Activated CD4-positive, alpha-beta T cell treated with anti-CD3 and anti-CD28 coated beads for 1 hour (primary cell): Measurements from ENCODE around the gene TP63.
"Not testable (repeated sequence)": the region's sequence is repeated elsewhere in the genome, so short reads cannot be mapped to it uniquely, and the experiment has no call there.

Experiments used
- DNase-seq: peaks from one replicate; pipeline ENCODE4 v3.0.0-alpha.2; 2020

Gene TP63

DNA sequence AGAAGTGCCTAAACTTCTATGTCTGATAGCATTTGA is at the start of gene TP63:
TP63 (plus strand) TSS at position 17 of the 36 bp plus-strand sequence. CDS start 127 bp downstream, outside the sequence.
- no peak for DNase-seq

DNA sequence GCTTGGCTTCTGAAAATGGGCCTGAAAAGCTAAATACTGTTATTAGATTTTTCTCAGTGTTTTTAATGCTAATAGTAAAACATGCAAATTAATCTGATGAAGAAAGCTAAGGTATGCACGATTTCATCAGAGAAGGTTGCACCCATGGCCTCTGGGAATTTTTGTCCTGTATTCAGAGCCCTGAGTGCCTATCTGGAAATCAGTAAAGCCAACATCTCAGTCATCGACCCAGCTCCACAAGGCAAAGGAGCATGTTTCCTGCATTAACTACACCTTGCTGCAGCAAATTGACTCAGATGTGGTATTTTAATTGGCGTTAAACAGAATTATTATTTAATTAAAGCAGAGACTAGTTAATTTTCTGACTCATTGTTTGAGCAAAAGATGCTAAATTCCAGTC is 49.0 kb upstream of the TP63 start:
- DNase-seq = no peak

DNA sequence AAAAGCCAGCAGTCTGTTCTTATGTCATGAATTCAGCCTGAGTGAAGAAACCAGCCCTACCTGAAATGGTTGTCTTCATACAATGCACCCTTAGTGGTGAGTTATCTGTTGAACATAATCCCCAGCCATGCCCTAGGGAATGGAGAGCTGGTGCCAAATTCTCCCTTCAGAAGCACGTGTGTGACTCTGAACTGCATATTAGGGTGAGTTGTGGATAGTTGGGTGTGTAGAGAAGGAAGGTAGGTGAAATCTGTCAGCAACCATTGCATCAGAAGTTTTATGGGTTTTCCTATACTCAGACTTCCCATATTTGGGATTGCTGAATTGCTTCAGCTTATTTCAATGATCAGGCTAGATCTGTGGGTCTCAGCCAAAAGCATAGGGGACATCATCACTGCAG is 46.5 kb upstream of the TP63 start:
- DNase-seq = no peak

DNA sequence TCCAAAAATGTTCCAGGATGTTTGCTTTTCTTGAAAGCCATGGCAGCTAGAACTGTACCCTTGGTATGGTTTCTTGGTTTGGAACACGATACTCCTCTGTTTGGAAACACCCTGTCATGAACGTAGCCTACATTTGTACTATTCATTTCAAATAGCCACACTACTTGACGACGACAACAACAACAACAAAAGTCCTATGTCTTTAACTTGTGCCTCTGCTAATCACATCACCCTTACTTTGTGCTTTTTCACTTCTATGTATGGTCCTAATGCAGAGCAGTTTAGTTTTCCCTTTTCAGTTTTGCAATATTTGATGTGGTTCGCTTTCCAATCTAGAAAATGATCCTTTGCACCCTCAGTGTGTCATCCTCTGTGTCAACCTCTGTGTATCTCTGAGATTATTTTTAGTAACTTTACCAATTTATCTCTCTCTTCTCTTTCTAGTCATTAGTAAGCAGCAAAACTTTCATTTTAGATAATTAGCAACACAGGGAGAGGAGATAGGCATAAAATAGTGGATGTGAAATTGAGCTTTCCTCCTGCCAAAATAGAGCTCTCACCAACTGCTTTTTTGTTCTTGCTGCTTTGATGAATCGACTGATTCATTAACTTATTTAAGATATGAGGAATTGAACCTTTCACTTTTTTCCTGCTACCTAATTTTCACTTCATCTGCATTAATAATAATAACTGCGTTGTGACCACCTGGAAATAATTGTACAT is 44.1 kb upstream of the TP63 start:
- no peak for DNase-seq

DNA sequence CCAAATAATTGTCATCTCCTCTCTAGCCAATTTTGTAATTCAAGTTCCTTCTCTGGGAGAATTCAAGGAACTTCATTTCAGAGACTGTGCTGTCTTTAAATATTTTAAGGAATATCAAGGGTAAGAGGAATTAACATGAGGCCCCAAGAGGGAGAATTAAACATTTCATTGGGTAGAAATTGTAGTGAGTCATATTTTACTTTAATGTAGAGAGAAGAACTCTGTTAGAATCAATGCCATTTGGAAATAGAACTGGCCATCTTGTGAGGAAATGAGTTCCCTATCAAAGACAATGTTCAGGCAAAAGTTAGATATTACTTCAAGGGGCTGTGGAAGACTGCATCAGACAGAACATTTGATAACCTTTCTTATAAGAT is 43.5 kb upstream of the TP63 start:
- DNase-seq = no peak

DNA sequence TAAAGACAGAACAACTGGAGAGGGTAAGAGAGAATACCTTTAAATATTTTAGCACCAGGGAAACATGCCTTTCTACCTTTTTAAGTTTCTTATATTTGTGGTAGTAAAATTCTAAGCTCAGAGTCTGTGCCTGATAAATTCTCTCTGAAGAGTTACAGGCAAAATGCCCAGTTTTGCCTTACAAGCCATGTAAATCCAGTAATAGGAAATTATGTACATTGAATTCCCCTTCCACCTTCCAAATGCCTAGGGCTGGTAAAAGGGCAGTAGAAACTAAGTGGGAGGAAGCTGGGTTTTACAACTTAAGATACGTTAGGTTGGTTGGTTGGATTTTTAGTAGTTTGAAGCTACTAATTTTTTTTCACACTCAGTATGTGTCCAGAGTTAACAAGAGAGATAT is 43.1 kb upstream of the TP63 start:
- DNase-seq = no peak

DNA sequence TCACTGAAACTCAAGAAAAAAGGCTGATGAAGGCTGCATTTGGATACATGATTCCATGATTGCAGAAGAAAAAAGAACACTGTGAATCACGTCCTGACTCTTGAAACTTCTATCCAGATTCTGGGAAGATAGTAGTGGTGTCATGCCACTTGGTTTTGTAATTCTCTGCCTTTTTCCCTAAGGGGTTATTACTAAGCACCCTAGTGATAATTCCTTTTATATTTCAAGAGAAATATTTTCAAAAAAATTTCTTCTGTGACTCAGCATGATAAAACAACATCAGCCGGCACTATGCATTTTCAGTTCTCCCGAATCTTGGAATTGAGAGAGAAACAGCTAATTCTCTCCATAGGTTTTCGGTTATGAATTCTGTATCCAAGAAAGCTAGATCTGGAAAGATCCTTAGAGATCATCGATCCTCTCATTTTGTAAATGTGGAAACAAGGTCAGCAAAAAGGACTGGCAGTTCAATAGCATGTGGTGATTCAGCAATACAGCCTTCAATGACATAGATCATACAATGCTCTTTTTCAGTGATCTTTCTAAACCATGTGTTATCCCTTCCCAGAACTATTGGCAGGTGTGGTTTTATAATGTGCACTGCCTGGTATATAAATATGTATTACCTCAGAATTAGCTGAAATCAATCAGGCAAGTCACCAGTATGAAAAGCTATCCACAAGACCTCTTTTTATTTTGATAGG is 42.6 kb upstream of the TP63 start:
- DNase-seq = no peak

DNA sequence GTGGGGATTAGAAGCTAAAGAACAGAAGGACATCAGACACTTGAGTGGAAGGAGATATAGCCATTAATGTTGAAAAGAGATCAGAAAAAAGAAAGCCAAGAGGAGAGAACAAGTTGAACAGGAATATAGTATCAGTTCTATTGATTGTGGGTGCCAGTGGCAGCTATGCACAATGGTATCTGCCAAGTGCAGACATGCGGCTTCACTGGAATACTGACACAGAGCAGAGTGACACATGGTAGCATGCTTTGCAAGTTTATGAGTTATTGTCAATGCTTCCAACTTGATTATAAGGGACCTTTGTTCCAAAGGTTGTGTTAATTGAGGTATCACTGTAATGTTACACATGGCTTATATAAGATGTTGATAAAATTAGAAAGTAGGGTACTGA is 42.0 kb upstream of the TP63 start:
- DNase-seq = no peak

DNA sequence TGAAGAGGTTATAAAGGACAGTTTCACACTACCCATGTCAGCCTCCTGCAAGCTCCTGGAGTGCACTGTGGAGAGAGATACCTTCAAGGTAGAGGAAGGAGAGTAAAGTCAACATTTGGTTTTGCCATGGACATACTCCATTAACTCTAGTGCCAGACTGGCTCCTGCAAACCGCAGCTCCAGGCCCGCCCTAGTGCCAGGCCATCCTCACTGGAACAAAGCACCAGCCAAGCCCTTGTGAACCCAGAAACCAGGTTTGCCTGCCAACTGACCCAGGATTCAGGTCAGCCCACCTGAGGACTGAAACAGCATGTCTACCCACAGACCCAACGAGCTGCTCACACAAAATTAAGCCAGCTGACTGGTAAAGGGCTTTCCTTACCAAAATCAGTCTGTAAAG is 41.0 kb upstream of the TP63 start:
- no peak for DNase-seq

DNA sequence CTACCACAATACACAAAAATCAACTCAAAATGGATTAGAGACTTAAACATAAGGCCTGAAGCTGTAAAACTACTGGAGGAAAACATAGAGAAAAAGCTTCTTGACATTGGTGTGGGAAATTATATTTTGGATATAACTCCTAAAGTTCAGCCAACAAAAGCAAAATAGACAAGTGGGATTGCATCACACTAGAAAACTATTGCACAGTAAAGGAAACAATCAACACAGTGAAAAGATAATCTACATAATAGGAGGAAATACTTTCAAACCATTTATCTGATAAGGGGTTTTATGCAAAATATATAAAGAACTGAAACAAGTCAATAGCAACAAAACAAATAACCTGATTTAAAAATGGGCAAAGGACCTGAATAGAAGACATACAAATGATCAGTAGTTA is 37.6 kb upstream of the TP63 start:
- no peak for DNase-seq

DNA sequence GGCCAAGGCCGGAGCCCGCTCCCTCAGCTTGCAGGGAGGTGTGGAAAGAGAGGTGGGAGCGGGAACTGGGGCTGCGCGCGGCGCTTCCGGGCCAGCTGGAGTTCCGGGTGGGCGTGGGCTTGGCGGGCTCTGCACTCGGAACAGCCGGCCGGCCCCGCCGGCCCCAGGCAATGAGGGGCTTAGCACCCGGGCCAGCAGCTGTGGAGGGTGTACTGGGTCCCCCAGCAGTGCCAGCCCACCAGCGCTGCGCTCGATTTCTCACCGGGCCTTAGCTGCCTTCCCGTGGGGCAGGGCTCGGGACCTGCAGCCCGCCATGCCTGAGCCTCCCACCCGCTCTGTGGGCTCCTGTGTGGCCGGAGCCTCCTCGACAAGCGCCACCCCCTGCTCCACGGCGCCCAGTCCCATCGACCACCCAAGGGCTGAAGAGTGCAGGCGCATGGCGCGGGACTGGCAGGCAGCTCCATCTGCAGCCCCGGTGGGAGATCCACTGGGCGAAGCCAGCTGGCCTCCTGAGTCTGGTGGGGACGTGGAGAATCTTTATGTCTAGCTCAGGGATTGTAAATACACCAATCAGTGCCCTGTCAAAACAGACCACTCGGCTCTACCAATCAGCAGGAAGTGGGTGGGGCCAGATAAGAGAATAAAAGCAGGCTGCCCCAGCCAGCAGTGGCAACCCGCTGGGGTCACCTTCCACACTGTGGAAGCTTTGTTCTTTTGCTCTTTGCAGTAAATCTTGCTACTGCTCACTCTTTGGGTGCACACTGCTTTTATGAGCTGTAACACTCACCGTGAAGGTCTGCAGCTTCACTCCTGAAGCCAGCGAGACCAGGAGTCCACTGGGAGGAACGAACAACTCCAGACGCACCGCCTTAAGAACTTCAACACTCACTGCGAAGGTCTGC is 34.9 kb upstream of the TP63 start:
- not testable (repeated sequence) for DNase-seq

DNA sequence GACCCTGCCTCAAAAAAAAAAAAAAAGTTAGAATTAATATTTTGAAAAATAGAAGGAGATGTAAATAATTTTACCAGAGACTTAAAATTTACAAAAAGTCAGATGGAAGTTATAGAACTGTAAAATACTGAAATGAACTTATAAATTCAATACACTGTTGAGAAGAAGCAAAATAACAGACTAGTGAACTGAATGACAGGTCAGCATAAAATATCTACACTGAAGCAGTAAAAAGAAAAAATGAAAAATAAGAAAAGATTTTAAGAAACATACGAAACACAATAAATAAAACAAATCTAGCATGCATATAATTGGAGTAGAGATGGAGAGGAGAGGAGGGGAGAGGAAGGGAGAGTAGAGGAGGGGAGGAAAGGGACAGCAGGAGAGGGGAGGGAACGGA is 33.3 kb upstream of the TP63 start:
- no peak for DNase-seq

DNA sequence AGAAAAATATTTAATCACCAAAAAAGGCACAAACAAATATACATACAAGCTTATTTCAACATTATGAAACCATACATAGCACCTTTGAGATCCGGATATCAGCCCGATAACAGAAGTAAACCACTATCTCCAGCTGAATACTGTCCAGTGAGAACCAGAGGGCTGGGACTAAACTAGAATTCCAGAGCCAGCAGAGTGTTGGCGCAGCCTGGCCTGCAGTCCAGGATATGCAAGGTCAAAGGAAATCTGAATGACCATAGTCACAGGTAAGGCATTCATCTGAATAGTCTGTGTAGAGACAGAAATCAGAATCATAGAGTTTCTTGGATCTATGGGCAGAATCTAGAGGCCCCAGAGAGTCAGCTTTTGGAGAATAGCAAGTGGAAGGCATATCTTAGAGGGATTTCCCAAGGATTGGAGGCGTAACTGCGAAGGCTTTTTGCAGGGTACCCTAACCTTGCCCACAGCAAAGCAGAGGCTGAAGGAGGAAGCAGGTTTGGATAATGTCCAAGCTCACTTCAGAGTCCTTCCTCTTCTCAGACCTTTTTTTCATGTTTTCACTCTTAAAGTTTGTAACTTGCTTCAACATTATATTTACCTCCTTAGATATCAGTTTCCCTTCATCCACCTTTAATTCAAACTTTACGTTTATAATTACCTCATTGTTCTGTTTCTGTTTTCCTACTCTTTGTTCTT is 32.5 kb upstream of the TP63 start:
- no peak for DNase-seq

DNA sequence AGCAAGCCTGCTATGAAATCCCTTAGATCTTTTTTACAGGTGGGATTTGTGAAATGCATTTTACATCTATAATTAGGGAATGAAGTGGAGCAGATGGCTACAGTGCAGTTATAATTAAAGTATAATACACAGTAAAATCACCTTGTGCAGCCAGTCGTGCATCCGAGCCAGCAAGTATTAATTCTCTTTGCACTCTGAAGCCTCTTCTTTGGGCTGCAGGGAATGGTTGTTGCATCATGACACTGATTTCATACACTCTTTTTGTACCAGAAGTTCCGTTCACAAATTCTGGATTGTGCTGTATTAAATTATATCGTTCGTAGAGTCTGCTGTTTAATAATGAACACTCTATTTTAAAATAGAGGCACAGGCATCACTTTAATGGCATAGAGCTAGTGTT is 28.7 kb upstream of the TP63 start:
- DNase-seq = no peak

DNA sequence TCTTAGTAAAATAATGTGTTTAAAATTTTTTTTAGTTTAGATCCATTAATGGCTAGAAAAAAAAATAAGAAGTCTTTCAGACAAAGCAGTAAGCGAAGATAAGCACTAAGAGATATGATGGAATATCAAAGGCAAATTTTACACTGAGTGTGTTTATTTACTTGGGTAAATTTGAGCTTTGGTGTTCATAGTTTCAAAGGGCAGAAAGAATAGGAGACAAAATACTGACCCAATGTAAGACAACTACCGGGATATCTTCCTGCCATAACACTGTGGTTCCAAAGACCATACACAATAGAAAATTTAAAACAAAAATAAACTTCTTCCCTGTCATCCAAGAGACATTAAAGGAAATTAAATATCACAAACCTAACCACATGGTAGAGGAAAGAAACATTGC is 25.5 kb upstream of the TP63 start:
- DNase-seq = no peak

DNA sequence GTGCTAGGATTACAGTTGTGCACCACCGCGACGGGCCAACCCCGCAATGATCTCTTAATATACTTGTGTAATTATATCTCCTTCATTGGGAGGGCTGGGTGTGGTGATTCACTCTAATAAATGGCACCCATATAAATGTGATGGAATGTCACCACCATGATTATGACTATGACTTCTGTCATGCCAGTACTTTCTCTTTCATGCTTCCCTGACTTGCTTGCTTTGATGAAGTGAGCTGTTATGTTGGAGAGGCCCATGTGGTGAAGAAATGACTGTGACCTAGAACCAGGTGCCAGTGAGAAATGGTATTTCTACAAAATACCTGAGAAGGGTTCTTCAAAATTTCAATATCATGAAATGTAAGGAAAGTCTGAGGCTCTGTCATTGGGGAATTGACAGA is 24.4 kb upstream of the TP63 start:
- no peak for DNase-seq

DNA sequence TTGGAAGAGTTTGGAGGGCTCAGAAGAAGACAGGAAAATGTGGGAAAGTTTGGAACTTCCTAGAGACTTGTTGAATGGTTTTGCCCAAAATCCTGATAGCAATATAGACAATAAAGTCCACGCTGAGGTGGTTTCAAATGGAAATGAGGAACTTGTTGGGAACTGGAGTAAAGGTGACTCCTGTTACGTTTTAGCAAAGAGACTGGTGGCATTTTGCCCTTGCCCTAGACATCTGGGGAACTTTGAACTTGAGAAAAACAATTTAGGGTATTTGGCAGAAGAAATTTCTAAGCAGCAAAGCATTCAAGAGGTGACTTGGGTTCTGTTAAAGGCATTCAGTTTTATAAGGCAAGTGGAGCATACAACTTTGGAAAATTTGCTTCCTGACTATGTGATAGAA is 18.5 kb upstream of the TP63 start:
- DNase-seq = not testable (repeated sequence)

DNA sequence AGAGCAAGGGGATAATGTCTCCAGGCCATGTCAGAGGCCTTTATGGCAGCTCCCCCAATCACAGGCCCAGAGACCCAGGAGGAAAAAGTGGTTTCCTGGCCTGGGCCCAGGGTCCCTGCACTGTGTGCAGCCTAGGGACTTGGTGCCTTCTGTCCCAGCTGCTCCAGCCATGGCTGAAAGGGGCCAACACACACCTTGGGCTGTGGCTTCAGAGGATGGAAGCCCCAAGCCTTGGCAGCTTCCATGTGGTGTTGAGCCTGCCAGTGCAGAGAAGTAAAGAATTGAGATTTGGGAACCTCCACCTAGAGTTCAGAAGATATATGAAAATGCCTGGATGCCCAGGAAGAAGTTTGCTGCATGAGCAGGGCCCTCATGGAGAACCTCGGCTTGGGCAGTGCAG is 18.1 kb upstream of the TP63 start:
- DNase-seq = no peak

DNA sequence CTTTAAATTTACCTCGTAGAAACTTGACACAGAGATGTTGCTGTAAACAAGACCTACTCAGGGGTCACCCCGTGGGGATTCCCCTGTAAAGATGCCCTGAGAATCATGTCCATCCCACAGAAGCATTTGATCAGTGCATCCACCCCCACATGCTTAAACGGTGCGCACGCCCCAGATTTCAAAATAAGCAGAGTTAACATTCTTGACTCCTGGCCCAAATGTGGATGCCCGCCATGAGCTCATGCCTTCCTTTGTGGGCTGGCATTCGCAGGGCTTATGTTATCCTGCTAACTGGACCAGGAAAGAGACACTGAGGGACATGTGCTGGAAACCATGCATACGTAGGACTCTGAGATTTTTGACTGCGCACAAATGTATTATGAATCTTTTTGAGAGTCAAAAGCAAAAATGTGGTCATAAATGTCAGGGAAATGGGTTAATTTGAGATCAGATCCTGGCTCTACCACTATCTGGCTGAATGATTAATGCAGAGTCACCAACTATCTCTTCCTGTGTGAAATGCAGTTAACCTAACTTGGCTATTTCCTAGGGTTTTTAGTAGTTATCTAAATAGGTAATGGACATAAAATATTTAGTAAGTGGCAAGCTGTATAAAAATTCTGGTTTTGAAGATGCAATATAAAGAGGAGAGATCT is 9.1 kb upstream of the TP63 start:
- DNase-seq = no peak

DNA sequence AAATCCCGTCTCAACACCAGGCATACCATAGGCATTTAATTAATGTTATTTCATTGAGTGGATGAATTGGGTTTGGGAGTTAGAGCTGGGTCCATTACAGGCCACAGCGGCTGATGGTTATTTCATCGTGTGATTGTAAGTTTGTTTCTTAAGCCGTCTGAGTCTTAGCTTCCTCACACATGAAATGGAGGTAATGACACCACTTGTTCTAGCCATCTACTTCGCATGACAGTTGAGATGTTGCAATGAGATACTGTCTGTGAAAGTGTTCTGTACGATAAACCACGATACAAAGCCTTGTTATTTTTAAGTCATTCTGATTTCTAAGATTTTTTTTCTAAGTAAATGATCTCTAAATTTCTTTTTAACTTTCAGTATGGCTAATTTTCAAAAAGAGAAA is 8.6 kb upstream of the TP63 start:
- no peak for DNase-seq

DNA sequence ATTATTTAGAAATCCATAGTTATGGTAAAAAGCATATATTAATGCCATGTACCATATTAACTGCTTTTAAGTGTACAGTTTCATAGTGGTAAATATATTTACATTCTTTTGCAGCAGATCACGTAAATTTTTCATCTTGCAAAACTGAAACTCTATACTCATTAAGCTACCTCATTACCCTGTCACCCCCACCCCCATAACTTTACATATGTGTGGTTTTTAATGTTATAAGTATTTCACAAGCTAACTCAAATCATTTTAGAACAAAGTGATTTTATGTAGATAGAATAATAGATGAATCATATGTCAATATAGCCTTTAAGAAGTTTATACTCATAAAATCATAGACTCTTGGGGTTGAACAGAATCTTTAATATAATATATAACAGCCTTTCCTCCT is 7.1 kb upstream of the TP63 start:
- DNase-seq = no peak

DNA sequence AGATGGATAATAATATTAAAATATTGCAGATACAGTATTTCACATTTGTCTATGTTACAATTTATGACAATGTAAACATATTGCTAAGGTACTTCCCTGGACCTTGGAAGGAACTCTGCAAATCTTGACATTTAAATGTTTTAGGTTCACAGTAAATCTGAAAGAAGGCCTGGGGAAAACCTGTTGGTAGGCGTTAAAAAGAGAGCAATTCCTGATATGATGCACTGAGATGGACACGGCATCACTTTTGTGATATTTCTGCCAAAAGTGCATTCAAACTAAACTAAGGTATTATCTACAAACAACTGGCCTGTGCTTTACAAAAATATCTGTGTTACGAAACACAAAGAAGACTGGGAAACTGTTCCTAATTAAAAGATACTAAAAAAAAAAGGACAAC is 6.1 kb upstream of the TP63 start:
- DNase-seq = no peak

DNA sequence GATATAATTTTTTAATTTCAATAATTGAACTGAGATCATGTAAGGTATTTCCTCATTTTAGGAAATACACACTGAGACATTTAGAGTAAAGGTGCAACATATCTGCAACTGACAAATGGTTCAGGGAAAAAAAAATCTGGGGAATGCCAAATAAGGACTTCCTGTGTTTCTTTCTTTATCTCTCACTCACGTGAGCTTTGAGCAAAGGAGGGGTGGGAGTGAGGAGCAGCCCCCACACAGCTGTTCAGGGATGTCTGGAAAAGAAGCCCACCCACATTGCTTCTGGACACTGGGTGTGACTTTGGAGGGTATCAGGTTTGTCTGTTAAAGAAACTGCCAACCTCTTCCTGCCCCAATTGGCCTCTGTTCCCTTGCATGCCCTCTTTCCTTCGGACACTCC is 5.6 kb upstream of the TP63 start:
- DNase-seq = no peak

DNA sequence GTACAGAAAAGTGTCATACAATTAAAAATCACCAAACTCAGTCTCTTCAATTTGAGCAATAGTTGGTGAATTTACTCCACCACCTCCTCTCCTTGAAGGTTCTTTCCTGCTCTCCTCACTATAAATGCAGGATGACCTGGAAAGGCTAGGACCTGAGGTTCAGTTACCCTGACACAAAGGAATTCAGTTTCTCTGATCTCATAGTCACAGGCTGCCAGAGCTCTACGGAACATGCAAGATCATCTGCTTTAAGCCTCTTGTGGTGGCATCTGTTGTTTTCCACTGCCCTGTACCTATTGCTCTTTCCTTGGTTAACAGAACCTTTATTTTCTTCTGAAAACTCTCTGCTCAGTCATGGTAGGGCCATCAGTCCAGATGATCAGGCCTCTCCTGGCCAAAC is 4.9 kb upstream of the TP63 start:
- DNase-seq = no peak
